ENCODE measurements around the gene EVI2A.

EVI2A gene

GRCh38 chr17:31321481-31321880 is at the start of gene EVI2A:
Gene EVI2A, minus strand, starts transcription at chr17:31321622. Its CDS starts 2,609 bp downstream, at chr17:31319013.
- Histone ChIP-seq H4K20me1 (ENCODE audit: insufficient read depth, low read length) (no peaks in the 10 kb centered on the region), H3K27me3 (ENCODE audit: insufficient read depth, low read length, poor library complexity) (no peaks in the 10 kb centered on the region), H3K36me3 (ENCODE audit: insufficient read depth, low read length) (peaks cover 16% of the 10 kb centered on the region), H3K4me2 (ENCODE audit: insufficient read depth, low read length) (peak within 1 kb of the TSS; percentile 79), H3K27ac (ENCODE audit: low read length) (peak within 1 kb of the TSS; percentile 85), H3K79me2 (ENCODE audit: insufficient read depth, low read length) (peaks cover 42% of the 10 kb centered on the region), H3K9me3 (ENCODE audit: insufficient read depth, low read length, severe bottlenecking) (no peaks in the 10 kb centered on the region), H3K9ac (ENCODE audit: low read depth, low read length) (peak within 1 kb of the TSS; percentile 53), H3K4me1 (ENCODE audit: insufficient read depth, low read length) (peaks cover 57% of the 10 kb centered on the region), H3K4me3 (ENCODE audit: low read depth in 1 of 2, low read length in 2 of 2) (peak within 1 kb of the TSS; percentile 19 to 52), H2AFZ (ENCODE audit: low read depth, low read length) (peak within 1 kb of the TSS; percentile 23; the same call in 1 of the 2 replicates)
- peak; percentile 82 for DNase-seq
- no peak for TF ChIP-seq CTCF (IDR thresholded peaks at IDR 0.05; ENCODE audit: borderline replicate concordance, extremely low read depth, low read length, poor library complexity, severe bottlenecking)
- TF ChIP-seq EZH2 (IDR thresholded peaks at IDR 0.05; ENCODE audit: borderline replicate concordance, low read depth, low read length, severe bottlenecking): no peak
- ATAC-seq (ENCODE audit: insufficient read depth, low read depth): peak; percentile 92

- Histone ChIP-seq H3K79me2 (ENCODE audit: insufficient read depth, low read length) (no peaks in the 10 kb centered on the region), H3K36me3 (ENCODE audit: insufficient read depth, low read length) (peaks cover 37% of the 10 kb centered on the region), H2AFZ (ENCODE audit: low read depth, low read length) (no peak overlapping the region), H3K9me3 (ENCODE audit: insufficient read depth, low read length, severe bottlenecking) (no peaks in the 10 kb centered on the region), H3K27ac (ENCODE audit: low read length) (no peak overlapping the region), H4K20me1 (ENCODE audit: insufficient read depth, low read length) (no peaks in the 10 kb centered on the region), H3K4me1 (ENCODE audit: insufficient read depth, low read length) (no peaks in the 10 kb centered on the region), H3K4me2 (ENCODE audit: insufficient read depth, low read length) (no peak overlapping the region), H3K27me3 (ENCODE audit: insufficient read depth, low read length, poor library complexity) (no peaks in the 10 kb centered on the region), H3K9ac (ENCODE audit: low read depth, low read length) (no peak overlapping the region), H3K4me3 (ENCODE audit: low read depth in 1 of 2, low read length in 2 of 2) (no peak overlapping the region)
- DNase-seq: no peak
- ATAC-seq (ENCODE audit: insufficient read depth, low read depth): no peak
- TF ChIP-seq EZH2 (IDR thresholded peaks at IDR 0.05; ENCODE audit: borderline replicate concordance, low read depth, low read length, severe bottlenecking) (no peak), CTCF (IDR thresholded peaks at IDR 0.05; ENCODE audit: borderline replicate concordance, extremely low read depth, low read length, poor library complexity, severe bottlenecking) (no peak)
These were observed 47.8 kb upstream of the EVI2A start for GRCh38 chr17:31369266-31369665.

- H3K9me3 ChIP-seq (ENCODE audit: insufficient read depth, low read length, severe bottlenecking): no peaks in the 10 kb centered on the region
- no peaks in the 10 kb centered on the region for H3K4me1 ChIP-seq (ENCODE audit: insufficient read depth, low read length)
- no peak overlapping the region for H3K4me2 ChIP-seq (ENCODE audit: insufficient read depth, low read length)
- no peaks in the 10 kb centered on the region for H3K79me2 ChIP-seq (ENCODE audit: insufficient read depth, low read length)
- DNase-seq (no peak), ATAC-seq (ENCODE audit: insufficient read depth, low read depth) (no peak)
- TF ChIP-seq EZH2 (IDR thresholded peaks at IDR 0.05; ENCODE audit: borderline replicate concordance, low read depth, low read length, severe bottlenecking): no peak
- TF ChIP-seq CTCF (IDR thresholded peaks at IDR 0.05; ENCODE audit: borderline replicate concordance, extremely low read depth, low read length, poor library complexity, severe bottlenecking): no peak
- H3K36me3 ChIP-seq (ENCODE audit: insufficient read depth, low read length): peaks cover 47% of the 10 kb centered on the region; the same call in 1 of the 2 replicates
- H3K9ac ChIP-seq (ENCODE audit: low read depth, low read length): no peak overlapping the region
- no peak overlapping the region for H2AFZ ChIP-seq (ENCODE audit: low read depth, low read length)
- no peak overlapping the region for H3K27ac ChIP-seq (ENCODE audit: low read length)
- H3K4me3 ChIP-seq (ENCODE audit: low read depth in 1 of 2, low read length in 2 of 2): no peak overlapping the region
- H3K27me3 ChIP-seq (ENCODE audit: insufficient read depth, low read length, poor library complexity): no peaks in the 10 kb centered on the region
- H4K20me1 ChIP-seq (ENCODE audit: insufficient read depth, low read length): no peaks in the 10 kb centered on the region
These were observed 44.7 kb upstream of the EVI2A start for GRCh38 chr17:31366088-31366487.

GRCh38 chr17:31364012-31364411 is 42.6 kb upstream of the EVI2A start:
- H3K9me3 ChIP-seq (ENCODE audit: insufficient read depth, low read length, severe bottlenecking): no peaks in the 10 kb centered on the region
- DNase-seq (no peak), ATAC-seq (ENCODE audit: insufficient read depth, low read depth) (no peak)
- no peaks in the 10 kb centered on the region for H3K4me1 ChIP-seq (ENCODE audit: insufficient read depth, low read length)
- peaks cover 63% of the 10 kb centered on the region for H3K36me3 ChIP-seq (ENCODE audit: insufficient read depth, low read length)
- H3K4me3 ChIP-seq (ENCODE audit: low read depth in 1 of 2, low read length in 2 of 2): no peak overlapping the region
- H2AFZ ChIP-seq (ENCODE audit: low read depth, low read length): no peak overlapping the region
- no peaks in the 10 kb centered on the region for H3K27me3 ChIP-seq (ENCODE audit: insufficient read depth, low read length, poor library complexity)
- no peak overlapping the region for H3K27ac ChIP-seq (ENCODE audit: low read length)
- H4K20me1 ChIP-seq (ENCODE audit: insufficient read depth, low read length): no peaks in the 10 kb centered on the region
- H3K9ac ChIP-seq (ENCODE audit: low read depth, low read length): no peak overlapping the region
- TF ChIP-seq EZH2 (IDR thresholded peaks at IDR 0.05; ENCODE audit: borderline replicate concordance, low read depth, low read length, severe bottlenecking) (no peak), CTCF (IDR thresholded peaks at IDR 0.05; ENCODE audit: borderline replicate concordance, extremely low read depth, low read length, poor library complexity, severe bottlenecking) (no peak)
- no peak overlapping the region for H3K4me2 ChIP-seq (ENCODE audit: insufficient read depth, low read length)
- no peaks in the 10 kb centered on the region for H3K79me2 ChIP-seq (ENCODE audit: insufficient read depth, low read length)
